ENCODE measurements around the gene TNFRSF13B. TPM values are rescaled to one million over a fixed set of nuclear protein-coding genes. Genes with fewer than 3 reads are reported as not detected.
"Not testable (repeated sequence)": the region's sequence is repeated elsewhere in the genome, so short reads cannot be mapped to it uniquely, and the experiment has no call there.

TNFRSF13B gene
- total RNA-seq, 4 donors from 2014 or later, result not detected

GRCh38 chr17:16905593-16906191 is 66.2 kb downstream of the TNFRSF13B start:
- intact Hi-C loops (cut with DNase I), result no loop called here
- 47 to 48% methylated on average over 2 of the region's 2 CpGs for WGBS, 2 donors
- no peaks in the 10 kb centered on the region for H3K36me3 ChIP-seq
- no peak overlapping the region for H3K27ac ChIP-seq
- H3K9me3 ChIP-seq, result no peaks in the 10 kb centered on the region
- no peak for DNase-seq
- H3K27me3 ChIP-seq, result no peaks in the 10 kb centered on the region
- no peak overlapping the region for H3K4me3 ChIP-seq (replicated peaks in 1 of 3)
- TF ChIP-seq CTCF (IDR thresholded peaks at IDR 0.05), result no peak
- TF ChIP-seq POLR2A (IDR thresholded peaks at IDR 0.05), result no peak
- H3K4me1 ChIP-seq, result no peaks in the 10 kb centered on the region

GRCh38 chr17:16903070-16903469 is 68.8 kb downstream of the TNFRSF13B start:
- H3K36me3 ChIP-seq; H3K4me3 ChIP-seq (replicated peaks in 1 of 3); intact Hi-C loops (cut with DNase I); H3K9me3 ChIP-seq; H3K27ac ChIP-seq; H3K4me1 ChIP-seq; H3K27me3 ChIP-seq; DNase-seq: not testable (repeated sequence)
- WGBS, 2 donors, result 88 to 90% methylated on average over 3 of the region's 3 CpGs

GRCh38 chr17:16900288-16900882 is 71.5 kb downstream of the TNFRSF13B start:
- no peaks in the 10 kb centered on the region for H3K9me3 ChIP-seq
- intact Hi-C loops (cut with DNase I), result no loop called here
- H3K27me3 ChIP-seq, result no peaks in the 10 kb centered on the region
- DNase-seq, result no peak
- no peaks in the 10 kb centered on the region for H3K36me3 ChIP-seq
- H3K27ac ChIP-seq, result no peak overlapping the region
- WGBS, 2 donors, result 92 to 95% methylated on average over 2 of the region's 2 CpGs
- TF ChIP-seq CTCF (IDR thresholded peaks at IDR 0.05), result no peak
- TF ChIP-seq POLR2A (IDR thresholded peaks at IDR 0.05), result no peak
- H3K4me1 ChIP-seq, result no peaks in the 10 kb centered on the region
- H3K4me3 ChIP-seq (replicated peaks in 1 of 3), result no peak overlapping the region

GRCh38 chr17:16897211-16897896 is 74.6 kb downstream of the TNFRSF13B start:
- 80 to 82% methylated on average over 10 of the region's 10 CpGs for WGBS, 2 donors
- intact Hi-C loops (cut with DNase I); H3K27me3 ChIP-seq; H3K36me3 ChIP-seq; H3K4me1 ChIP-seq; H3K4me3 ChIP-seq (replicated peaks in 1 of 3); H3K27ac ChIP-seq; DNase-seq; H3K9me3 ChIP-seq: not testable (repeated sequence)

GRCh38 chr17:16896235-16896634 is 75.7 kb downstream of the TNFRSF13B start:
- DNase-seq; H3K36me3 ChIP-seq; H3K27me3 ChIP-seq; H3K4me3 ChIP-seq (replicated peaks in 1 of 3); H3K9me3 ChIP-seq; intact Hi-C loops (cut with DNase I); H3K27ac ChIP-seq; H3K4me1 ChIP-seq: not testable (repeated sequence)
- WGBS, 2 donors, result 92 to 95% methylated on average over 8 of the region's 8 CpGs

- H3K4me1 ChIP-seq; H3K27ac ChIP-seq; intact Hi-C loops (cut with DNase I); H3K9me3 ChIP-seq; H3K36me3 ChIP-seq; H3K4me3 ChIP-seq (replicated peaks in 1 of 3); DNase-seq; H3K27me3 ChIP-seq: not testable (repeated sequence)
- WGBS, 2 donors, result 90 to 95% methylated on average over 19 of the region's 19 CpGs
Measured at GRCh38 chr17:16893527-16893926, 78.4 kb downstream of the TNFRSF13B start.

- H3K36me3 ChIP-seq; H3K9me3 ChIP-seq; intact Hi-C loops (cut with DNase I); H3K4me3 ChIP-seq (replicated peaks in 1 of 3); DNase-seq; H3K27me3 ChIP-seq; H3K4me1 ChIP-seq; H3K27ac ChIP-seq: not testable (repeated sequence)
- WGBS, 2 donors, result 88 to 89% methylated on average over 20 of the region's 20 CpGs
Measured at GRCh38 chr17:16892876-16893454, 79.0 kb downstream of the TNFRSF13B start.
